SU-DHL-6 (cell line): ENCODE measurements around the gene VPS33A.
A peak's percentile ranks its signal among the peaks of the same experiment; 100 is the strongest.
"Not testable (repeated sequence)": the region's sequence is repeated elsewhere in the genome, so short reads cannot be mapped to it uniquely, and the experiment has no call there.

Experiments used
- H2AFZ ChIP-seq: fragments of 200-600 bp; sonication (generic); 2 replicates; pipeline ENCODE4 v1.6.1; 2014; ENCODE audit warnings: low read depth, mild to moderate bottlenecking, moderate library complexity, mixed read lengths, antibody characterized with exemption, low read length; ENCODE audit not compliant: severe bottlenecking
- H3F3A ChIP-seq: fragments of 200-600 bp; shearing (Covaris generic); 2 replicates; pipeline ENCODE4 v1.6.0; 2016; ENCODE audit warnings: antibody characterized with exemption, mild to moderate bottlenecking; ENCODE audit not compliant: insufficient read depth
- H3K27ac ChIP-seq: fragments of 200-600 bp; sonication (generic); 2 replicates; pipeline ENCODE4 v1.5.1; 2016; ENCODE audit warnings: low read depth, mild to moderate bottlenecking, low read length, moderate library complexity, mixed read lengths
- H3K27me3 ChIP-seq: fragments of 200-600 bp; sonication (generic), shearing (Covaris generic); 2 replicates; pipeline ENCODE4 v1.6.0; 2014; ENCODE audit warnings: mild to moderate bottlenecking, low read length
- H3K36me3 ChIP-seq: fragments of 200-600 bp; sonication (generic); 2 replicates; pipeline ENCODE4 v1.6.1; 2014; ENCODE audit warnings: mild to moderate bottlenecking, low read length, mixed read lengths
- H3K4me2 ChIP-seq: fragments of 300-600, 200-600 bp; shearing (Covaris generic), sonication (generic); 2 replicates; pipeline ENCODE4 v1.6.0; 2014; ENCODE audit warnings: low read length, low read depth, mild to moderate bottlenecking; ENCODE audit not compliant: poor library complexity, severe bottlenecking
- H3K4me3 ChIP-seq: fragments of 200-600 bp; sonication (generic); 2 replicates; pipeline ENCODE4 v1.5.1; 2014; ENCODE audit warnings: antibody characterized with exemption, low read length, mild to moderate bottlenecking, mixed read lengths; ENCODE audit not compliant: insufficient read depth, poor library complexity, severe bottlenecking
- H3K79me2 ChIP-seq: fragments of 200-600 bp; sonication (generic); 2 replicates; pipeline ENCODE4 v1.6.1; 2014; ENCODE audit warnings: mild to moderate bottlenecking, low read length, moderate library complexity; ENCODE audit not compliant: insufficient read depth
- H3K9ac ChIP-seq: fragments of 200-600 bp; sonication (generic); 2 replicates; pipeline ENCODE4 v1.7.0; 2014; ENCODE audit warnings: mild to moderate bottlenecking, low read length
- H3K9me2 ChIP-seq: fragments of 200-600 bp; sonication (generic); replicated peaks from 2 replicates; pipeline ENCODE4 v1.6.1; 2014; ENCODE audit warnings: low read length; ENCODE audit not compliant: insufficient read depth
- H3K9me3 ChIP-seq: fragments of 200-600 bp; sonication (generic); 2 replicates; pipeline ENCODE4 v1.6.1; 2014; ENCODE audit warnings: low read length, mixed read lengths; ENCODE audit not compliant: insufficient read depth
- H4K20me1 ChIP-seq: fragments of 200-600 bp; sonication (generic); 2 replicates; pipeline ENCODE4 v1.6.1; 2014; ENCODE audit warnings: low read depth, mild to moderate bottlenecking, antibody characterized with exemption, low read length, moderate library complexity, mixed read lengths
- CTCF ChIP-seq: fragments of 200-600 bp; sonication (generic); IDR thresholded peaks from one replicate; pipeline ENCODE4 v1.5.1; 2017; ENCODE audit warnings: antibody characterized with exemption, mild to moderate bottlenecking, low read length, moderate library complexity; ENCODE audit not compliant: insufficient read depth, poor library complexity, severe bottlenecking
- EZH2phosphoT487 ChIP-seq: fragments of 200-600 bp; sonication (generic), shearing (Covaris generic); conservative IDR thresholded peaks from 2 replicates; pipeline ENCODE4 v1.6.1; 2018; ENCODE audit warnings: mild to moderate bottlenecking, antibody characterized with exemption, low read length, moderate library complexity, mixed read lengths

Gene VPS33A

DNA sequence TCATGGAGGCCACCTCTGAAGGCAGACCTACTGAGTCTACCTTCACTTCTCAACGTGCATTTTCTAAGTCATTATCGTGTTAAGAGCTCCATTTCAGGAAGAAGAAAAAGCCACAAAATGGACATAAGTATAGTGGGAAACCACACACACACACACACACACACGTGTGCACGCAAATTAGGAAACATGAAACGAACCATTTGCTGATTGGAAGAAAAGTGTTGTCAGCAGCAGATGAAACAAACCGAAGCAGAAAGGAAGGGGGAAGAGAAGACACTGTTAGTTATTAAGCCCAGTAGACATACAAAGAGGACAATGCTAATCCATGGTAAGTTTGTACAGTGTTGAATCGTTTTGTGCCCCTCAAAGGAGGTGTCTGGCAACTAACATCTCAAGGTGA lies 9.9 kb upstream of the VPS33A start:
- H3K36me3 ChIP-seq = no peaks in the 10 kb centered on the region
- no peak overlapping the region for H3K9ac ChIP-seq
- H3K79me2 ChIP-seq = no peaks in the 10 kb centered on the region
- H3K27ac ChIP-seq = no peak overlapping the region
- no peaks in the 10 kb centered on the region for H3K27me3 ChIP-seq
- TF ChIP-seq CTCF = no peak
- TF ChIP-seq EZH2phosphoT487 = no peak
- no peak overlapping the region for H3K4me2 ChIP-seq
- H3K4me3 ChIP-seq = no peak overlapping the region
- H4K20me1 ChIP-seq = no peaks in the 10 kb centered on the region
- H3F3A ChIP-seq = no peaks in the 10 kb centered on the region
- H3K9me2 ChIP-seq = no peaks in the 10 kb centered on the region
- no peaks in the 10 kb centered on the region for H3K9me3 ChIP-seq
- H2AFZ ChIP-seq = no peak overlapping the region

DNA sequence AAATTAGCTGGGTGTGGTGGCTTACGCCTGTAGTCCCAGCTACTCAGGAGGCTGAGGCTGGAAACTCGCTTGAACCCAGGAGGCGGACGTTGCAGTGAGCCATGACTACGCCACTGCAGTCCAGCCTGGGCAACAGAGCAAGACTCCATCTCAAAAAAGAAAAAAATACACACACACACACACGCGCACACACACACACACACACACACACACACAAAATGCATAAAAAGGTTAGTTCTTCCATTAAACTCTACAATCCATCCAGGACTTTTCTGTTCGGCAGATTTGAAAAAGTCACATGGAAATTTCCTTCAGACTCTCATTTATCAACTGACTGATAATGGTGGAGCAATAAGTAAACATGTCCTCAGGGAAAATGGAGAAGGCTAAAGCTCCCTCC lies 9.2 kb upstream of the VPS33A start:
- Histone ChIP-seq H3K9ac (no peak overlapping the region), H3K4me2 (no peak overlapping the region), H3K27me3 (no peaks in the 10 kb centered on the region), H3K36me3 (no peaks in the 10 kb centered on the region), H3K9me2 (no peaks in the 10 kb centered on the region), H4K20me1 (no peaks in the 10 kb centered on the region), H3F3A (no peaks in the 10 kb centered on the region), H3K4me3 (no peak overlapping the region), H3K9me3 (no peaks in the 10 kb centered on the region), H3K79me2 (no peaks in the 10 kb centered on the region), H2AFZ (no peak overlapping the region), H3K27ac (no peak overlapping the region)
- TF ChIP-seq EZH2phosphoT487 = no peak

DNA sequence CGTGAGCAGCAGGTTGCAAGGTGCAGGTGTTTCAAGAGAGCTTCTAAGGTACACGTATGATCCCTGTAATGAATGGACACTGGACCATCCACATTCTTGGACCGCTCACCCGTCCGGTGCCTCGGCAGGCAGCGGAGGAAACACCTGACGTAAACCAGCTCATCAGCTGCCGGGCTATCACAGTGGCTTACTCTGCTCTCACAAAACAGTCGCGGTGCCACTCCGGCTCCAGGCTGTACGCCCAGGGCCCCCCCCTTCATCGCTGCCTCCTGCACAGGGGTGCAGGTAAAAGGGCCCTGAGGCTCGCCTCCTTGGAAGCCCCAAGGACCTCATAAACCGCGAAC lies 436 bp downstream of the VPS33A start:
- H3K36me3 ChIP-seq = peaks cover 8% of the 10 kb centered on the region; the same call in 1 of the 2 replicates
- no peaks in the 10 kb centered on the region for H3K27me3 ChIP-seq
- no peak for TF ChIP-seq EZH2phosphoT487
- TF ChIP-seq CTCF = no peak
- H3K4me3 ChIP-seq = peak overlapping the region; percentile 79
- H3F3A ChIP-seq = peaks cover 8% of the 10 kb centered on the region
- peak overlapping the region; percentile 87 for H2AFZ ChIP-seq
- H4K20me1 ChIP-seq = no peaks in the 10 kb centered on the region
- no peaks in the 10 kb centered on the region for H3K9me3 ChIP-seq
- H3K9ac ChIP-seq = peak overlapping the region; percentile 78
- peak overlapping the region; percentile 70 for H3K27ac ChIP-seq
- no peaks in the 10 kb centered on the region for H3K9me2 ChIP-seq
- H3K4me2 ChIP-seq = peak overlapping the region; percentile 78
- H3K79me2 ChIP-seq = peaks cover 14% of the 10 kb centered on the region; the same call in 1 of the 2 replicates

- no peaks in the 10 kb centered on the region for H3K9me3 ChIP-seq
- H3F3A ChIP-seq = peaks cover 8% of the 10 kb centered on the region
- peak overlapping the region; percentile 70 for H3K27ac ChIP-seq
- peak overlapping the region; percentile 78 for H3K4me2 ChIP-seq
- no peaks in the 10 kb centered on the region for H3K27me3 ChIP-seq
- H3K9ac ChIP-seq = peak overlapping the region; percentile 78
- H3K36me3 ChIP-seq = peaks cover 9% of the 10 kb centered on the region; the same call in 1 of the 2 replicates
- no peaks in the 10 kb centered on the region for H4K20me1 ChIP-seq
- peak overlapping the region; percentile 87 for H2AFZ ChIP-seq
- H3K79me2 ChIP-seq = peaks cover 14% of the 10 kb centered on the region; the same call in 1 of the 2 replicates
- TF ChIP-seq EZH2phosphoT487 (no peak), CTCF (no peak)
- H3K9me2 ChIP-seq = no peaks in the 10 kb centered on the region
- peak overlapping the region; percentile 79 for H3K4me3 ChIP-seq
These were observed 818 bp downstream of the VPS33A start for GRCh38 chr12:122265476-122265875.

DNA sequence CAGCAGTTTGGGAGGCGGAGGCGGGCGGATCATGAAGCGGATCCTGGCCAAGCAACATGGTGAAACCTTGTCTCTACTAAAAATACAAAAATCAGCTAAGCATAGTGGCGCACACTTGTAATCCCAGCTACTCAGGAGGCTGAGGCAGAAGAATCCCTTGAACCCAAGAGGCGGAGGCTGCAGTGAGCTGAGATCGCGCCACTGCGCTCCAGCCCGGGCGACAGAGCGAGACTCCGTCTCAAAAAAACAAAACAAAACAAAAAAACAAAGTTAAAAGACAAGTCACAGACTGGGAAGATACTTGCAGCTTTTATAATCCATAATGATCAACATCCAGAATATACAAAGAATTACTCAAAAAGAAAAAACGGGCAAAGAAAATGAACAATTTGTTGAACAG lies 5.6 kb downstream of the VPS33A start:
- H3K27me3 ChIP-seq, H3K27ac ChIP-seq, H3K4me3 ChIP-seq, H3K36me3 ChIP-seq, H2AFZ ChIP-seq, H3K9me2 ChIP-seq, H3K79me2 ChIP-seq, H3F3A ChIP-seq, H3K9me3 ChIP-seq, H4K20me1 ChIP-seq, H3K4me2 ChIP-seq, H3K9ac ChIP-seq: not testable (repeated sequence)

DNA sequence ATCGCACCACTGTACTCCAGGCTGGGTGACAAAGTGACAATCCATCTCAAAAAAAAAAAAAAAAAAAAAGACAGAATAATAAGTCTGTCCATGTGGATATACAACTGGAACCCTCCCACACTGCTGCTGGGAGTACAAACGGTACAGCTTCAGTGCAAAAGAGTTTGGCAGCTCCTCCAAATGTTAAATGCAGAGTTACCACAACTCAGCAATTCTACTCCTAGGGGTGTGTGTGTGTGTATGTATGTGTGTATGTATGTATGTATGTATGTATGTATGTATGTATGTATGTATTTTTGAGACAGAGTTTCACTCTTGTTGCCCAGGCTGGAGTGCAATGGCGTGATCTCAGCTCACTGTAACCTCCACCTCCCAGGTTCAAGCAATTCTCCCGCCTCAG lies 7.4 kb downstream of the VPS33A start:
- H3K79me2 ChIP-seq, H3K9me3 ChIP-seq, H2AFZ ChIP-seq, H3K9ac ChIP-seq, H3K27me3 ChIP-seq, H3K27ac ChIP-seq, H4K20me1 ChIP-seq, H3K4me2 ChIP-seq, H3F3A ChIP-seq, H3K36me3 ChIP-seq, H3K4me3 ChIP-seq, H3K9me2 ChIP-seq: not testable (repeated sequence)
